HEK293 (cell line): ENCODE measurements around the gene ZBP1.
A peak's percentile ranks its signal among the peaks of the same experiment; 100 is the strongest.

ENCODE experiments used
- BCL11A ChIP-seq: fragments of 450-650 bp; formaldehyde crosslinking; IDR thresholded peaks from 2 replicates; pipeline ENCODE4 v1.5.1; 2016; ENCODE audit warnings: low read depth, missing biosample characterization, missing genetic modification characterization
- FEZF1 ChIP-seq: fragments of 450-650 bp; formaldehyde crosslinking; IDR thresholded peaks from 2 replicates; pipeline ENCODE4 v1.5.1; 2016; ENCODE audit warnings: missing biosample characterization, missing genetic modification characterization
- KLF7 ChIP-seq: fragments of 450-650 bp; formaldehyde crosslinking; IDR thresholded peaks from 2 replicates; pipeline ENCODE4 v1.5.1; 2016; ENCODE audit warnings: missing biosample characterization, missing genetic modification characterization, borderline replicate concordance
- OSR2 ChIP-seq: fragments of 450-650 bp; formaldehyde crosslinking; IDR thresholded peaks from 2 replicates; pipeline ENCODE4 v1.5.1; 2016; ENCODE audit warnings: missing biosample characterization, missing genetic modification characterization
- PATZ1 ChIP-seq: fragments of 450-650 bp; formaldehyde crosslinking; IDR thresholded peaks from 2 replicates; pipeline ENCODE4 v1.5.1; 2016; ENCODE audit warnings: missing biosample characterization, missing genetic modification characterization
- SALL2 ChIP-seq: fragments of 450-650 bp; formaldehyde crosslinking; IDR thresholded peaks from 2 replicates; pipeline ENCODE4 v1.5.0; 2017; ENCODE audit warnings: missing biosample characterization, mild to moderate bottlenecking, missing genetic modification characterization, borderline replicate concordance
- WT1 ChIP-seq: fragments of 450-650 bp; formaldehyde crosslinking; IDR thresholded peaks from 2 replicates; pipeline ENCODE4 v1.5.1; 2016; ENCODE audit warnings: missing biosample characterization, missing genetic modification characterization
- ZBTB17 ChIP-seq: fragments of 450-650 bp; formaldehyde crosslinking; IDR thresholded peaks from 2 replicates; pipeline ENCODE4 v1.5.1; 2016; ENCODE audit warnings: missing biosample characterization, missing genetic modification characterization
- ZBTB44 ChIP-seq: fragments of 450-650 bp; IDR thresholded peaks from 2 replicates; pipeline ENCODE4 v1.5.1; 2018; ENCODE audit warnings: missing biosample characterization, mild to moderate bottlenecking, missing genetic modification characterization
- ZBTB6 ChIP-seq: fragments of 450-650 bp; formaldehyde crosslinking; IDR thresholded peaks from 2 replicates; pipeline ENCODE4 v1.5.1; 2017; ENCODE audit warnings: missing biosample characterization, missing genetic modification characterization
- ZEB2 ChIP-seq: fragments of 450-650 bp; formaldehyde crosslinking; IDR thresholded peaks from 2 replicates; pipeline ENCODE4 v1.5.1; 2016; ENCODE audit warnings: missing biosample characterization, missing genetic modification characterization
- ZNF138 ChIP-seq: fragments of 450-650 bp; formaldehyde crosslinking; IDR thresholded peaks from 2 replicates; pipeline ENCODE4 v1.5.1; 2016; ENCODE audit warnings: missing biosample characterization, missing genetic modification characterization, borderline replicate concordance
- ZNF155 ChIP-seq: fragments of 450-650 bp; formaldehyde crosslinking; IDR thresholded peaks from 2 replicates; pipeline ENCODE4 v1.5.1; 2016; ENCODE audit warnings: missing biosample characterization, missing genetic modification characterization
- ZNF169 ChIP-seq: fragments of 450-650 bp; formaldehyde crosslinking; IDR thresholded peaks from 2 replicates; pipeline ENCODE4 v1.5.1; 2016; ENCODE audit warnings: missing biosample characterization, missing genetic modification characterization
- ZNF184 ChIP-seq: fragments of 450-650 bp; IDR thresholded peaks from 2 replicates; pipeline ENCODE4 v1.5.1; 2018; ENCODE audit warnings: missing biosample characterization, mild to moderate bottlenecking, missing genetic modification characterization
- ZNF248 ChIP-seq: fragments of 450-650 bp; formaldehyde crosslinking; IDR thresholded peaks from 2 replicates; pipeline ENCODE4 v1.5.1; 2017; ENCODE audit warnings: missing biosample characterization, missing genetic modification characterization
- ZNF366 ChIP-seq: fragments of 450-650 bp; formaldehyde crosslinking; conservative IDR thresholded peaks from 2 replicates; pipeline ENCODE4 v1.5.1; 2016; ENCODE audit warnings: missing biosample characterization, missing genetic modification characterization
- ZNF416 ChIP-seq: fragments of 450-650 bp; formaldehyde crosslinking; IDR thresholded peaks from 2 replicates; pipeline ENCODE4 v1.5.1; 2016; ENCODE audit warnings: missing biosample characterization, missing genetic modification characterization
- ZNF426 ChIP-seq: fragments of 450-650 bp; formaldehyde crosslinking; IDR thresholded peaks from 2 replicates; pipeline ENCODE4 v1.5.1; 2017; ENCODE audit warnings: missing biosample characterization, missing genetic modification characterization, mild to moderate bottlenecking, inconsistent platforms, moderate library complexity
- ZNF529 ChIP-seq: fragments of 450-650 bp; formaldehyde crosslinking; IDR thresholded peaks from 2 replicates; pipeline ENCODE4 v1.5.1; 2017; ENCODE audit warnings: missing genetic modification characterization, missing biosample characterization; ENCODE audit not compliant: insufficient replicate concordance
- ZNF548 ChIP-seq: fragments of 450-650 bp; formaldehyde crosslinking; IDR thresholded peaks from 2 replicates; pipeline ENCODE4 v1.5.1; 2016; ENCODE audit warnings: missing biosample characterization, missing genetic modification characterization
- ZNF629 ChIP-seq: fragments of 450-650 bp; formaldehyde crosslinking; IDR thresholded peaks from 2 replicates; pipeline ENCODE4 v1.5.1; 2017; ENCODE audit warnings: missing biosample characterization, missing genetic modification characterization
- TF ChIP-seq, protein P1 (sequence below): fragments of 450-650 bp; formaldehyde crosslinking; conservative IDR thresholded peaks from 2 replicates; pipeline ENCODE4 v1.5.1; 2016; ENCODE audit warnings: low read depth, missing biosample characterization, missing genetic modification characterization
- TF ChIP-seq, protein P2 (sequence below): fragments of 450-650 bp; formaldehyde crosslinking; IDR thresholded peaks from 2 replicates; pipeline ENCODE4 v1.5.1; 2016; ENCODE audit warnings: missing biosample characterization, missing genetic modification characterization

The ZBP1 gene

GRCh38 chr20:57560554-57561355 is 59.5 kb downstream of the ZBP1 start, which contains the start of gene PCK1 (continued):
- TF ChIP-seq ZNF548: no peak
- TF ChIP-seq ZNF169 (tag by site-specific recombination): no peak
- TF ChIP-seq ZNF629: peak; percentile 76
- TF ChIP-seq ZBTB44 (tag by site-specific recombination): 0 out of 2 replicates have a peak, but pooled peaks have one; percentile 22
- TF ChIP-seq SALL2 (tag by site-specific recombination): no peak
- 0 out of 2 replicates have a peak, but pooled peaks have one; percentile 22 for TF ChIP-seq ZEB2 (tag by site-specific recombination)
- no peak for TF ChIP-seq ZNF248
- TF ChIP-seq, protein P1, sequence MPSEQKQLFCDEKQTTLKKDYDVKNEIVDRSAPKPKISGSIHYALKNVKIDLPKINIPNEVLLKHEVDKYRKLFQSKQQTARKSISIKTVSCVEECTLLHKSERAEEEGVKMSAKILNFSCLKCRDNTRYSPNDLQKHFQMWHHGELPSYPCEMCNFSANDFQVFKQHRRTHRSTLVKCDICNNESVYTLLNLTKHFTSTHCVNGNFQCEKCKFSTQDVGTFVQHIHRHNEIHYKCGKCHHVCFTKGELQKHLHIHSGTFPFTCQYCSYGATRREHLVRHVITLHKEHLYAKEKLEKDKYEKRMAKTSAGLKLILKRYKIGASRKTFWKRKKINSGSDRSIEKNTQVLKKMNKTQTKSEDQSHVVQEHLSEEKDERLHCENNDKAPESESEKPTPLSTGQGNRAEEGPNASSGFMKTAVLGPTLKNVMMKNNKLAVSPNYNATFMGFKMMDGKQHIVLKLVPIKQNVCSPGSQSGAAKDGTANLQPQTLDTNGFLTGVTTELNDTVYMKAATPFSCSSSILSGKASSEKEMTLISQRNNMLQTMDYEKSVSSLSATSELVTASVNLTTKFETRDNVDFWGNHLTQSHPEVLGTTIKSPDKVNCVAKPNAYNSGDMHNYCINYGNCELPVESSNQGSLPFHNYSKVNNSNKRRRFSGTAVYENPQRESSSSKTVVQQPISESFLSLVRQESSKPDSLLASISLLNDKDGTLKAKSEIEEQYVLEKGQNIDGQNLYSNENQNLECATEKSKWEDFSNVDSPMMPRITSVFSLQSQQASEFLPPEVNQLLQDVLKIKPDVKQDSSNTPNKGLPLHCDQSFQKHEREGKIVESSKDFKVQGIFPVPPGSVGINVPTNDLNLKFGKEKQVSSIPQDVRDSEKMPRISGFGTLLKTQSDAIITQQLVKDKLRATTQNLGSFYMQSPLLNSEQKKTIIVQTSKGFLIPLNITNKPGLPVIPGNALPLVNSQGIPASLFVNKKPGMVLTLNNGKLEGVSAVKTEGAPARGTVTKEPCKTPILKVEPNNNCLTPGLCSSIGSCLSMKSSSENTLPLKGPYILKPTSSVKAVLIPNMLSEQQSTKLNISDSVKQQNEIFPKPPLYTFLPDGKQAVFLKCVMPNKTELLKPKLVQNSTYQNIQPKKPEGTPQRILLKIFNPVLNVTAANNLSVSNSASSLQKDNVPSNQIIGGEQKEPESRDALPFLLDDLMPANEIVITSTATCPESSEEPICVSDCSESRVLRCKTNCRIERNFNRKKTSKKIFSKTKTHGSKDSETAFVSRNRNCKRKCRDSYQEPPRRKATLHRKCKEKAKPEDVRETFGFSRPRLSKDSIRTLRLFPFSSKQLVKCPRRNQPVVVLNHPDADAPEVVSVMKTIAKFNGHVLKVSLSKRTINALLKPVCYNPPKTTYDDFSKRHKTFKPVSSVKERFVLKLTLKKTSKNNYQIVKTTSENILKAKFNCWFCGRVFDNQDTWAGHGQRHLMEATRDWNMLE (tag by site-specific recombination): no peak
- TF ChIP-seq ZNF366 (tag by site-specific recombination): no peak
- no peak for TF ChIP-seq ZBTB6 (tag by site-specific recombination)
- TF ChIP-seq FEZF1: no peak
- peak; percentile 25; the same call in 1 of the 2 replicates for TF ChIP-seq WT1 (tag by site-specific recombination)
- no peak for TF ChIP-seq ZBTB17 (tag by site-specific recombination)
- no peak for TF ChIP-seq ZNF426 (tag by site-specific recombination)
- no peak for TF ChIP-seq OSR2 (tag by site-specific recombination)
- TF ChIP-seq, protein P2, sequence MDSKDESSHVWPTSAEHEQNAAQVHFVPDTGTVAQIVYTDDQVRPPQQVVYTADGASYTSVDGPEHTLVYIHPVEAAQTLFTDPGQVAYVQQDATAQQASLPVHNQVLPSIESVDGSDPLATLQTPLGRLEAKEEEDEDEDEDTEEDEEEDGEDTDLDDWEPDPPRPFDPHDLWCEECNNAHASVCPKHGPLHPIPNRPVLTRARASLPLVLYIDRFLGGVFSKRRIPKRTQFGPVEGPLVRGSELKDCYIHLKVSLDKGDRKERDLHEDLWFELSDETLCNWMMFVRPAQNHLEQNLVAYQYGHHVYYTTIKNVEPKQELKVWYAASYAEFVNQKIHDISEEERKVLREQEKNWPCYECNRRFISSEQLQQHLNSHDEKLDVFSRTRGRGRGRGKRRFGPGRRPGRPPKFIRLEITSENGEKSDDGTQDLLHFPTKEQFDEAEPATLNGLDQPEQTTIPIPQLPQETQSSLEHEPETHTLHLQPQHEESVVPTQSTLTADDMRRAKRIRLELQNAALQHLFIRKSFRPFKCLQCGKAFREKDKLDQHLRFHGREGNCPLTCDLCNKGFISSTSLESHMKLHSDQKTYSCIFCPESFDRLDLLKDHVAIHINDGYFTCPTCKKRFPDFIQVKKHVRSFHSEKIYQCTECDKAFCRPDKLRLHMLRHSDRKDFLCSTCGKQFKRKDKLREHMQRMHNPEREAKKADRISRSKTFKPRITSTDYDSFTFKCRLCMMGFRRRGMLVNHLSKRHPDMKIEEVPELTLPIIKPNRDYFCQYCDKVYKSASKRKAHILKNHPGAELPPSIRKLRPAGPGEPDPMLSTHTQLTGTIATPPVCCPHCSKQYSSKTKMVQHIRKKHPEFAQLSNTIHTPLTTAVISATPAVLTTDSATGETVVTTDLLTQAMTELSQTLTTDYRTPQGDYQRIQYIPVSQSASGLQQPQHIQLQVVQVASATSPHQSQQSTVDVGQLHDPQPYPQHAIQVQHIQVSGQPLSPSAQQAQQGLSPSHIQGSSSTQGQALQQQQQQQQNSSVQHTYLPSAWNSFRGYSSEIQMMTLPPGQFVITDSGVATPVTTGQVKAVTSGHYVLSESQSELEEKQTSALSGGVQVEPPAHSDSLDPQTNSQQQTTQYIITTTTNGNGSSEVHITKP (tag by site-specific recombination): peak; percentile 79
- 0 out of 2 replicates have a peak, but pooled peaks have one; percentile 30 for TF ChIP-seq PATZ1 (tag by site-specific recombination)
- TF ChIP-seq ZNF155: no peak
- TF ChIP-seq KLF7 (tag by site-specific recombination): no peak
- no peak for TF ChIP-seq ZNF416 (tag by site-specific recombination)
- no peak for TF ChIP-seq BCL11A (tag by site-specific recombination)
- no peak for TF ChIP-seq ZNF138 (tag by site-specific recombination)
- no peak for TF ChIP-seq ZNF184 (tag by site-specific recombination)
- no peak for TF ChIP-seq ZNF529 (tag by site-specific recombination)
